GM21447 (cell line): Measurements from ENCODE around the gene A3GALT2.

Source experiments
- ATAC-seq: cut with Tn5 transposase; IDR thresholded peaks from one replicate; pipeline ENCODE4 v1.9.1; 2021; ENCODE audit not compliant: unreplicated experiment

Gene A3GALT2

GRCh38 chr1:33320619-33321165 lies at the start of gene A3GALT2:
Gene A3GALT2, minus strand, starts transcription at chr1:33321098. Its CDS starts 0 bp downstream, at chr1:33321098.
- ATAC-seq, result no peak

- ATAC-seq, result no peak
These were observed 49.4 kb upstream of the A3GALT2 start for GRCh38 chr1:33370301-33370700.

- no peak for ATAC-seq
These were observed 48.9 kb upstream of the A3GALT2 start for GRCh38 chr1:33369764-33370163.

GRCh38 chr1:33369081-33369480 lies 48.2 kb upstream of the A3GALT2 start:
- no peak for ATAC-seq

- ATAC-seq, result no peak
These were observed 47.5 kb upstream of the A3GALT2 start for GRCh38 chr1:33368431-33368830.

DNA sequence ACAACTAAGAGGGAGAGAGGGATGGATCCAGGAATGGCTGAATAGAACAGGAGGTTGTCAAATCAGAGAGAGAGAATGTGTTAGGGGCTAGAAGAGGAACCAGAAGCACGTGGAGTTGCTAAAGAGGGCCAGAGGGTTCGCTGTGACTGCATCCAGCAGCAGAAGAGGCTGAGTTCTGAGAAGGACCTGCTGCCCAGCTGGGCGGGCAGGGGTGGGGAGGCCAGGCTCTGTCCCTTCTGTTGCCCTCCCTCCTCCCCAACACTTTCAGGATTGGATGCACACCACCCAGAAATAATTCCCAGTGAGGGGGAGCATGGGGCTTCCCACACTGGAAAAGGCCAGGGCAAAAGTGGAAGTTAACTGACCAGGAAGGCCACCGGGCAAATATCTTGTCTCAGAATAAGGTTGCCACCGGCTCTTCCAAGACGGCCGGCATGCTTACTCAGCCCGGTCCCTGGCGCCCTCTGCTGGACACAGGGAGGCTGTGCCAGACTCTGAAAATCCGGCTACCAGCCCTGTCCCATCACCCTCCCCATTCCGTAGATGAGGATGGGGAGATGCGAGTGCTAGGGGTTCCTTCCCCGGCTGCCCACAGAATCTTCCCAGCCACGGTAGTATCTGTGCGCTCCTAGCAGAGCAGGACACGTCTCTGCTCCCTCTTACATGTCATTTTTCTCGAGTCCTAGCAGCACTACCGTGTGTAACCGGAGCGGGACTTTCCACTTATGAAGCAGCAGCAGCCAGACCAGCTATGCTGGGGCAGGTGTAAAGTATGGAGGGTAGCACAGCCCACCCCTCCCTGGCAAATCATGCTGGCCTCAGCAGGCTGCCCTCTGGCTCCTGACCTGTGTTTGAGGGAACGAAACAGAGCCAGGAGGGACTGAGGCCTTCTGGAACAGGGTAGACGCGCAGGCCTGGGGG lies 46.8 kb upstream of the A3GALT2 start:
- ATAC-seq, result peak; percentile 51

DNA sequence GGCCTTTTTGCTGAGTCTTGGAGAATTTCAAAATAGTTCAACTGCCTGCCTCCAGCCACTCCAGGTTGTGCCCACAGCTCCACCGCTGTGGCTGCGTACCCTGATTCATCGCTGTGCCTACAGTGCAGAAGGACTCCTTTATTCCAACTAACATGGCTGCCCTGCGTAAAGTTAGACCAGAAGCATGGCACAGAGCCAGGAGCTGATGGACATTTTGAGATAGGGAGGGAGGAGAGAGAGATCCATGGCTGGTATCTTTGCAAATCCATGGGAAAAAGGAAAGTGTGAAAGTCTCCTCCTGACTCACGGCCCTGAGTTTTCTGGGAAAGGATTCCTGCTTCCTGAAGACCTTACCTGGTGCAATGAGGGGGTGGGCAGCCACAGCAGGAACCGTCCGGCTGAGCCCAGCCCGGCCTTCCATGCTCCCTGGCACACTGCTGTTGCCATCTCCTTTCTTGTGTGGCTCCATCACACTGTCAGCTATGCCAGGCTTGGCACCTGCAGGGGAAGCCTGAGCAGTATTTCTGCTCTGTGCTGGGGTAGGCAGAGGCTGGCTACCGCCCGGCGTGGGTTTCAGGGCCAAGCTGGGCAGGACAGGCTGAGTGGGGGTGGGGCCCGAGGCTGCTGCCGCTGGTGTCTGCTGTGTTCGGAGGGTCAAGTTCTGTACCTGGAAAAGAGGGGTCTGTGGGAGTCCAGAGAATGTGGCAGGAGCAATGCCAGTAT lies 46.0 kb upstream of the A3GALT2 start:
- ATAC-seq, result no peak

GRCh38 chr1:33365560-33365997 lies 44.7 kb upstream of the A3GALT2 start:
- ATAC-seq, result no peak

- no peak for ATAC-seq
These were observed 43.6 kb upstream of the A3GALT2 start for GRCh38 chr1:33364565-33364918.

- ATAC-seq, result no peak
These were observed 42.6 kb upstream of the A3GALT2 start for GRCh38 chr1:33363470-33363861.

DNA sequence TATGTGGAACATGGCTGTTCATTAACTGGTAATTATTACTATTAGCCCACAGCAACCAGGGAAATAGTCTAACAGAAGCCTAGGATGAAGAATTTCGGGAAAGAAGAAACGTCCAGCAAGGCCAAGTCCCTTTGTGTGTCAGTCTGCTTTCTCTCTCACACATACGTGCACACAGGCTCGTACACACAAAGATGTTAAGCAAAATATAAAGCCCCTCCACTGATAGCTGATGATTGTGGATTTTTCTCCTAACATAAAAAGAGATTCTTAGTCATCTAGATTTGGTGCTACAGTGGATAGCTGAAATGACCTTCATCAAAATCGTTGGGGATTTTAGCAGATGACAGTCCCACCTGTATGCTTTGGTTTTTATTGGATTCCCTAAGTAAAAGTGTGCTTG lies 42.1 kb upstream of the A3GALT2 start:
- no peak for ATAC-seq

- ATAC-seq, result no peak
These were observed 40.8 kb upstream of the A3GALT2 start for GRCh38 chr1:33361532-33362235.

- ATAC-seq, result no peak
These were observed 39.5 kb upstream of the A3GALT2 start for GRCh38 chr1:33360367-33360766.

GRCh38 chr1:33359931-33360330 lies 39.0 kb upstream of the A3GALT2 start:
- no peak for ATAC-seq

- ATAC-seq, result no peak
These were observed 38.1 kb upstream of the A3GALT2 start for GRCh38 chr1:33358795-33359503.

- no peak for ATAC-seq
These were observed 37.4 kb upstream of the A3GALT2 start for GRCh38 chr1:33358114-33358794.

GRCh38 chr1:33357099-33357498 lies 36.2 kb upstream of the A3GALT2 start:
- no peak for ATAC-seq

GRCh38 chr1:33354707-33355316 lies 33.9 kb upstream of the A3GALT2 start:
- no peak for ATAC-seq

- no peak for ATAC-seq
These were observed 32.6 kb upstream of the A3GALT2 start for GRCh38 chr1:33353531-33353930.

- no peak for ATAC-seq
These were observed 30.4 kb upstream of the A3GALT2 start for GRCh38 chr1:33351281-33351660.
